Stimulated activated CD4-positive, alpha-beta T cell treated with anti-CD3 and anti-CD28 coated beads, Interleukin-15, amount 100 ng/mL, for 1 hour (primary cell): ENCODE measurements around the gene SEC24C.
"Not testable (repeated sequence)": the region's sequence is repeated elsewhere in the genome, so short reads cannot be mapped to it uniquely, and the experiment has no call there.

ENCODE experiments used
- DNase-seq, 2 donors: peaks; one replicate each; pipeline ENCODE4 v3.0.0-alpha.2; 2020; ENCODE audit warnings: low read depth in 1 of 2, low spot score in 1 of 2

The SEC24C gene

DNA sequence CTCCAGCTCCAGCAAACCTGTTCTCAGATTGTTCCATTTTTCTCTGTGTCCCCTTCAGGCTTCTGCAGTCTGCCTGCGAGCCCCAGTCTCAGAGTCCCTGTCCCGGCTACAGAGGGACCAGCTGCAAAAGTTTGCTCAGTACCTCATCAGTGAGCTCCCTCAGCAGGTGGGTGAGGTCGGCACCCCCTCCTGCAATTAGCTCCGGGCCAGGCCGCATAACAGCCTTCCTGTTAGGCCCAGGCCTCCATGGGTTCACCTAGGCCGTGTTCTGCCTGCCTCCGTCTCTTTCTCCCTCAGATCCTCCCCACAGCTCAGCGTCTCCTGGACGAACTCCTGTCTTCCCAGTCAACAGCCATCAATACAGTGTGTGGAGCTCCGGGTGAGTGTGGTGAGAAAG lies 45.5 kb downstream of the SEC24C start:
- DNase-seq: no peak

DNA sequence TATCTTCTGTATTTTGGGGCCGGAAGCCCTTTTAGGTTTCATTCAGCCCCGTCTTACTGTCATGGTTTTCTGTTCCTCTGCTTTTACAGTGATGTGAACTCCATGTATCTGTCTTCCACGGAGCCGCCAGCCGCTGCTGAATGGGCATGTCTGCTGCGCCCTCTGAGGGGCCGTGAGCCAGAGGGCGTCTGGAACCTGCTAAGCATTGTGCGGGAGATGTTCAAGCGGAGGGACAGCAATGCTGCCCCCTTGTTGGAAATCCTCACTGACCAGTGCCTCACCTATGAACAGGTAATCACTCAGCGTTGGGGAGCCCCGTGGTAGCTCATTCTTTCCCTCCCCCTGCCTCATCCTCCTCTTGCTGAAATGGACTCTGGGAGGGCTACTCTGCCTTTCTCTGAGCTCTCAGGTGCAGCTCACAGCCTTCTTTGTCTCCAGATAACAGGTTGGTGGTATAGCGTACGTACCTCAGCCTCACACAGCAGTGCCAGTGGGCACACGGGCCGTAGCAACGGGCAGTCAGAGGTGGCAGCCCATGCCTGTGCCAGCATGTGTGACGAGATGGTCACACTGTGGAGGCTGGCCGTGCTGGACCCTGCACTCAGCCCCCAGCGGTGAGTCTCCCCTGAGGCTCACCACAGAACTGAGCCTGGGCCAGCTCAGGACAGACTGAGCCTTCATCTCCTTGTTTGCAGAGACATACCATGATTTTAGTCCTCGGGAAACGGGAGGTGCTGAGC lies 46.9 kb downstream of the SEC24C start:
- DNase-seq: no peak

DNA sequence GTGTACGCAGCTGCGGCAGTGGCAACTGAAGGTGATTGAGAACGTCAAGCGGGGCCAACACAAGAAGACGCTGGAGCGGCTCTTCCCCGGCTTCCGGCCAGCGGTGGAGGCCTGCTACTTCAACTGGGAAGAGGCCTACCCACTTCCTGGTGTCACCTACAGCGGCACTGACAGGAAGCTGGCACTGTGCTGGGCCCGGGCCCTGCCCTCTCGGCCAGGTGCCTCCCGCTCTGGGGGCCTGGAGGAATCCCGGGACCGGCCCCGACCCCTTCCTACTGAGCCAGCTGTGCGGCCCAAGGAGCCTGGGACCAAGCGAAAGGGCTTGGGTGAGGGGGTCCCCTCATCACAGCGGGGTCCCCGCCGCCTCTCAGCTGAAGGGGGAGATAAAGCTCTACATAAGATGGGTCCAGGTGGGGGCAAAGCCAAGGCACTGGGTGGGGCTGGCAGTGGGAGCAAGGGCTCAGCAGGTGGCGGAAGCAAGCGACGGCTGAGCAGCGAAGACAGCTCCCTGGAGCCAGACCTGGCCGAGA lies 47.8 kb downstream of the SEC24C start:
- no peak for DNase-seq

DNA sequence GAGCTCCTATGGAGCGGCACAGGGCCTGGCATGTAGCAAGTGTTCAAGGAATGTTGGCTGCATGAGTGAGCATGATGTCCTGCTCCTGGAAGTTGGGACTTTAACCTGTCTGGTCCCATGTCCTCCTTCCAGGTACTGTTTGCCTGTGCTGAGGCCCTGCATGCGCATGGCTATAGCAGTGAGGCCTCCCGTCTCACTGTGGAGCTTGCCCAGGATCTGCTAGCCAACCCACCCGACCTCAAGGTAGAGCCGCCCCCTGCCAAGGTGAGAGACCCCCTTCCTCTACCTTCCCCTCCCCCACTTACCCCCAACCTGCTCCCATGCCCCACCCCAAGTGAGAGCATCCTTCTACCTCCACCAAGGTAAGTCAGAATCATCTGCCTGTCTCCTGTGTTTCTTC lies 49.3 kb downstream of the SEC24C start:
- no peak for DNase-seq

DNA sequence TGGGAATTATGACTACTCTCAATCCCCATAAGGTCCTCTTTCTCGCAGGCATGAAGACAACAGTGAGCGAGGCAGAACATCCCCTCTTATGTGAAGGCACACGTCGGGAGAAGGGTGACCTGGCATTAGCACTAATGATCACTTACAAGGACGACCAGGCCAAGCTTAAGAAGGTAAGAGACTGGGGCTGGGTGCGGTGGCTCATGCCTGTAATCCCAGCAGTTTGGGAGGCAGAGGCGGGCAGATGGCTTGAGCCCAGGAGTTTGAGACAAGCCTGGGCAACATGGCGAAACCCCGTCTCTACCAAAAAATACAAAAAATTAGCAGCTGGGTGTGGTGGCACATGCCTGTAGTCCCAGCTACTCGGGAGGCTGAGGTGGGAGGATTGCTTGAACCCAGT lies 51.3 kb downstream of the SEC24C start:
- DNase-seq: not testable (repeated sequence)

DNA sequence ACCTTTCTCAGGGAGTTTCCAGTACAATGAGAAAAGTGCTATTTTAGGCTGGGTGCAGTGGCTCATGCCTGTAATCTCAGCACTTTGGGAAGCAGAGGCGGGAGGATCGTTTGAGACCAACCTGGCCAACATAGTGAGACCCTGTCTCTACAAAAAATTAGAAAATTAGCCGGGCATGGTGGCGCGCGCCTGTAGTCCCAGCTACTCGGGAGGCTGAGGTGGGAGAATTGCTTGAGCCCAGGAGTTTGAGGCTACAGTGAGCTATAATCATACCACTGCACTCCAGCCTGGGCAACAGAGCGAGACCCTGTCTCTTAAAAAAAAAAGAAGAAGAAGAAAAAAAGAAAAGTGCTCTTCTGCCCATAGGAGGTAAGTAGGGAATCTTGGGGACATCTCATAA lies 51.9 kb downstream of the SEC24C start:
- DNase-seq: not testable (repeated sequence)

DNA sequence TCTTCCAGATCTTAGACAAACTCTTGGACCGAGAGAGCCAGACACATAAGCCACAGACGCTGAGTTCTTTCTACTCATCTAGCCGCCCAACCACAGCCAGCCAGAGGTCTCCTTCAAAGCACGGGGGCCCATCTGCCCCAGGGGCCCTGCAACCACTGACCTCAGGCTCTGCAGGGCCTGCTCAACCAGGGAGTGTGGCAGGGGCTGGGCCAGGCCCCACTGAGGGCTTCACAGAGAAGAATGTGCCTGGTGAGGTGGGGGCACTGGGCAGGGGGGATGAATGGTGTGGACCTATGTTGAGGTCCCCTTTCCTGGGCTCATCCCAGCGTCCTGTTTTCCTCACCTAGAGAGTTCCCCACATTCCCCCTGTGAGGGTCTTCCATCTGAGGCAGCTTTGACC lies 52.6 kb downstream of the SEC24C start:
- no peak for DNase-seq

DNA sequence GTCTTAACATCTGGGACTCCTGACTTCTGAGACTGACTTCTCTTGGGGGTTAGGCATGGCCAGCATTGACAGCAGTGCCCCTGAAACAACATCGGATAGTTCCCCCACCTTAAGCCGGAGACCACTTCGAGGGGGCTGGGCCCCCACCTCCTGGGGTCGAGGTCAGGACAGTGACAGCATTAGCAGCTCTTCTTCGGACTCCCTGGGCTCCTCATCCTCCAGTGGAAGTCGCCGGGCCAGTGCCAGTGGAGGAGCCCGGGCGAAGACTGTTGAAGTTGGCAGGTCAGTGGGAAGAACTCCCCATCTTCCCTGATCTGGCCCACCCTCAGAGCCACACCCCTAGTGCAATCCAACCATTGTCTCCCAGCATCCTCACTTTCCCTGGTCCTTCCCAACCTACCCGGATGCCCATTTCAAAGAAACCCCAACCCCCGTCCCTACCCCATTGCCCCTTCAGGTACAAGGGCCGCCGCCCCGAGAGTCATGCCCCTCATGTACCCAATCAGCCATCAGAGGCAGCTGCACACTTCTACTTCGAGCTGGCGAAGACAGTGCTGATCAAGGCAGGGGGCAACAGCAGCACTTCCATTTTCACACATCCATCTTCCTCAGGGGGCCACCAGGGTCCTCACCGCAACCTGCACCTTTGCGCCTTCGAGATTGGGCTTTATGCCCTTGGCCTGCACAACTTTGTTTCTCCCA lies 53.3 kb downstream of the SEC24C start:
- DNase-seq: no peak

DNA sequence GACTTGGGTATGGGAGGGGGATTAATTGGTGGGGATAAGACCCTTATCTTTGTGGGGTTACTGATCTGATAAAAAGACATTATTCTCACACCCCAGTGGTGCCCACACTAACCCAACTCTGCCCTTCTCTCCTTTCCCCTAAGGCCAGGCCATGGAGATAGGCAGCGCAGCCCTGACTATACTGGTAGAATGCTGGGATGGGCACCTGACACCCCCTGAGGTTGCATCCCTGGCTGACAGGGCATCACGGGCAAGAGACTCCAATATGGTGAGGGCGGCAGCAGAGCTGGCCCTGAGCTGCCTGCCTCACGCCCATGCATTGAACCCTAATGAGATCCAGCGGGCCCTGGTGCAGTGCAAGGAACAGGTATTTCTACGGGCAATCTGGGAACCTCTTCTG lies 53.9 kb downstream of the SEC24C start:
- DNase-seq: no peak

DNA sequence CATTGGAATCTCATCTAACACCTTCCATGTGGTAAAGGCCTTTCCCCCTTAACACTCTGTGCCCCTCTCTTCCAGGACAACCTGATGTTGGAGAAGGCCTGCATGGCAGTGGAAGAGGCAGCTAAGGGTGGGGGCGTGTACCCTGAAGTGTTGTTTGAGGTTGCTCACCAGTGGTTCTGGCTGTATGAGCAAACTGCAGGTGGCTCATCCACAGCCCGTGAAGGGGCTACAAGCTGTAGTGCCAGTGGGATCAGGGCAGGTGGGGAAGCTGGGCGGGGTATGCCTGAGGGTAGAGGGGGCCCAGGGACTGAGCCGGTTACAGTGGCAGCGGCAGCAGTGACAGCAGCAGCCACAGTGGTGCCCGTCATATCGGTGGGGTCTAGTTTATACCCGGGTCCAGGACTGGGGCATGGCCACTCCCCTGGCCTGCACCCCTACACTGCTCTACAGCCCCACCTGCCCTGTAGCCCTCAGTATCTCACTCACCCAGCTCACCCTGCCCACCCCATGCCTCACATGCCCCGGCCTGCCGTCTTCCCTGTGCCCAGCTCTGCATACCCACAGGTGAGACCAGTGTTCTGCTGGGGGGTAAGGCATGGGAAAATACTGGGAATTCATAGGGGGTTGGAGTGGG lies 54.9 kb downstream of the SEC24C start:
- no peak for DNase-seq

DNA sequence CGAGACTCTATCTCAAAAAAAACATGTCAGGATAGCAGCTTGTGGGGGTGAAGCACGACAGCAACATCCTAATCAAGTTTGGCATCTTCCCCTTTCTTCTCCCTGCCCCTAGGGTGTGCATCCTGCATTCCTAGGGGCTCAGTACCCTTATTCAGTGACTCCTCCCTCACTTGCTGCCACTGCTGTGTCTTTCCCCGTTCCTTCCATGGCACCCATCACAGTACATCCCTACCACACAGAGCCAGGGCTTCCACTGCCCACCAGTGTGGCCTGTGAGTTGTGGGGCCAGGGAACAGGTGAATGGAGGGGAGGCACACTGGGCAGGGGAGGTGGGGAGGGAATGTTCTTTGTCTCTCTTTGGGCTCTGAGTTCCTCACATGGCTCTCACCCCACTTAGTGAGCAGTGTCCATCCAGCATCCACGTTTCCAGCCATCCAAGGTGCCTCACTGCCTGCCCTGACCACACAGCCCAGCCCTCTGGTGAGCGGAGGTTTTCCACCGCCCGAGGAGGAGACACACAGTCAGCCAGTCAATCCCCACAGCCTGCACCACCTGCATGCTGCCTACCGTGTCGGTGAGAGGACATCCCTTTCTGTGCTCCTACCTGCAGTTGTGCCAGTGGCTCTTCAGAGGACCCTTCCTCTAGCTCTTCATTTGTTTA lies 55.9 kb downstream of the SEC24C start:
- no peak for DNase-seq

DNA sequence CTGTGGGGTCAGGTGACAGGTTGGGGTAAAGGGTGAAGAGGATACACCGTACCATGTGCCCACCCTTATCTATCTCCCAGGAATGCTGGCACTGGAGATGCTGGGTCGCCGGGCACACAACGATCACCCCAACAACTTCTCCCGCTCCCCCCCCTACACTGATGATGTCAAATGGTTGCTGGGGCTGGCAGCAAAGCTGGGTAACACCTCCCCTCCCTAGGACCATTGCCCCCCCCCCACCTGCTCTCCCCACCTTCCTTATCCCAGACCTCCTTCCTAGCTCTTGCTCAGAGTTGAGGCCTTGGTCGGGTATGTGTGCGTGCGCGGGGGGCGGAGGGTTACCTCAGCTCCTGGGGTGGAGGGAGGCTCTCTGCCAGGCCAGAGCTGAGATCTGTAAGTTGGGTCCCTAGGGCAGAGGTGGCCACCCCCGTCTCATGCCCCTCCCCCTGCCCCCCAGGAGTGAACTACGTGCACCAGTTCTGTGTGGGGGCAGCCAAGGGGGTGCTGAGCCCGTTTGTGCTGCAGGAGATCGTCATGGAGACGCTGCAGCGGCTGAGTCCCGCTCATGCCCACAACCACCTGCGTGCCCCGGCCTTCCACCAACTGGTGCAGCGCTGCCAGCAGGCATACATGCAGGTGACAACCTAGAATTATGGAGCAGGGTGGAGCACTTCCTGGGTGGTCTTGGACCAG lies 56.5 kb downstream of the SEC24C start:
- DNase-seq: no peak

DNA sequence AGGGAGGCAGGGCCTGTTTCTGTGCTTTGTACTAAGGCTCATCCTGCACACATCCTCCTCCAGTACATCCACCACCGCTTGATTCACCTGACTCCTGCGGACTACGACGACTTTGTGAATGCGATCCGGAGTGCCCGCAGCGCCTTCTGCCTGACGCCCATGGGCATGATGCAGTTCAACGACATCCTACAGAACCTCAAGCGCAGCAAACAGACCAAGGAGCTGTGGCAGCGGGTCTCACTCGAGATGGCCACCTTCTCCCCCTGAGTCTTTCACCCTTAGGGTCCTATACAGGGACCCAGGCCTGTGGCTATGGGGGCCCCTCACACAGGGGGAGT lies 57.0 kb downstream of the SEC24C start:
- DNase-seq: no peak

DNA sequence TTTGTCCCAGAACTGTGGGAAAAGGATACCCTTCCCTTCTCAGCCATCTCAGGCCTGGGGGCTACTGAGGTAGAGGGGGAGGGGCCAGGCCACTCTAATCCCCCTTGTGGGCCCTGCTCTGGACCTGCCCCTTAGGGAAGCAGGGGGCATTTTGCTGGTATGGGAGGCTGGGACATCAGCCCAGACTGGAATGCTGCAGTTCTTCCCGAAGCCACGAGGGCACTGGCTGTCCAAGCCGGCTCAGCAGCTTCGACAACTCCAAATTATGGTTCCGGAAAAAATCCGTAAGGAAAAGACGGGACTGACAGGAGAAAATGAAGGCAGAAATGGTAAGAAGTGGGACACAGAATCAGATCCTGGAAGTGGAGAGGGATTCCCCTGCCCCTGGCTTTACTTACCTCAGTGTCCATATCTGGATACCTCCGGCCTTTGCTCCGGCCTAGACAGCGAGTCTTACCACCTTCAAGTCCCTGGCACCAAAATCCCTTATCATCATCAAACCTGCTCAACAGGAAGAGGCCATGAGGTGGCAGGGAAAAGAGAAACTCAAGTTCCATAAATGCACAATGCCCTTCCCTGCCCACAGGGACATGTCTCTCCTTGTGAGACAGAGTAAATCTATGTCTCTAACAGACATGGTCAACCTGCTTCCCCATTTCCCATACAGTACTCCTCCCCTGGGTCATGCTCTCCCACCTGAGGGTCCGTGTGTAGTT lies 58.3 kb downstream of the SEC24C start:
- no peak for DNase-seq

DNA sequence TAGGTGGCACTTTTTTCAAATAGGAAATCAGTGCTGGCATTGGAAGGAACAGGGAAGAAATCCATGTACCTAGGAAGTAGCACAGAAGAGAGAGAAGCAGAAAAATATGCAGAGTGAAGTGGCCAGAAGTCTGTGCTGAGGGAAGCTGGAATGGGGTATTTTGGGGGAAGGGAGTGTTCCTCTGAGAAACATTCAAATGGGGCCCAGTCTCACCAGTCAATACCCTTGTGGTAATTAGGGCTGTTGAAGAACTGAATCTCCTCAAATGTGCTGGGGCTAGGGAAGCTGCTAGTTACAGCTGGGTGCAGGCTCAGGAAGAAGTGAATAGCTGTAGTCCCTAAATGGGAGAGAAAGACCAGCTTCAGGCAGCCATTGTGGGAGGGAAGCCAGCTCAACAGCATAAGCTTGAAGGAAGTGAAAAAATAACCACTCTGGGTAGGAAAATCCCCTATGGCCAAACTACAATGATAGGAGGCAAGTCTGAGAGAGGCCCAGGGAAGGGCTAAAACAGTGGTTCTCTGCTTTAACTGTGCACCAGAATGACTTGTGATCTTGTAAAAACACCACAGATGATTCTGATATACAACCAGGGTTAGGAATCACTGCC lies 59.6 kb downstream of the SEC24C start:
- no peak for DNase-seq

DNA sequence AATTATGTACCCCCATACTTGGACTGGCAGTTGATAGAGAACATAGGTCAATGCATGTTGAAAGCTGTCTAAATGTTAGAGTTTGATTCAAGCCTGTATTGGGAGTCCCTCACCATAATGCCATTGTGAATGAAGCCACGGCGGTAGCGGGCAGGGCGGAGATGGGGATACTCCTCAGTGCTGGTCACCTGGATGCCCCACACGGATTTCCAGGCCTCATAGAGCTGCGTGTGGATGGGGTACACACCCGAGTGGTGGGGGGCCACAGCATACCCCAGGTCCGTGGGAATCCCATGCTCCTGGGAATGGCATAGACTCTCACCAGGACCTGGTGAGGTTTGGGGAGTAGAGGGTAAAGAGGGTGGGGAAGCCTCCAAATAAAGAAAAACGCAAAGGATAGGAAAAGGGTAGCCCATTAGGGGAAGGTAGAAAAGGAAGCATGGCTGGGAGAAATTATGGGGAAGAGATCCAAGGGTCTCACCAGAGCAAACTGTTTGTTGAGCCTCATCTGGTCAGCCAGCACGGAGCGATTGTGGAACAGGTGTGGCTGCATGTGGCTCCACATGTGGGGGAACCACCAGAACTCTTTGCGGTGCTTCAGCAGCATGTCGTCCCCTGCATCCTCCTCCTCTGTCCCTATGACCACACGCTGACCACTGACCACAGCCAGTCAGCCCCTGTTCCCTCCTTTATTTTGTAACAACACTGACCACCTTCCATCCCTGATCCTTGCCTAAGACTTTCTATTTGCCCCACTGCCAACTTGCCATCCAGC lies 62.2 kb downstream of the SEC24C start:
- DNase-seq: no peak

DNA sequence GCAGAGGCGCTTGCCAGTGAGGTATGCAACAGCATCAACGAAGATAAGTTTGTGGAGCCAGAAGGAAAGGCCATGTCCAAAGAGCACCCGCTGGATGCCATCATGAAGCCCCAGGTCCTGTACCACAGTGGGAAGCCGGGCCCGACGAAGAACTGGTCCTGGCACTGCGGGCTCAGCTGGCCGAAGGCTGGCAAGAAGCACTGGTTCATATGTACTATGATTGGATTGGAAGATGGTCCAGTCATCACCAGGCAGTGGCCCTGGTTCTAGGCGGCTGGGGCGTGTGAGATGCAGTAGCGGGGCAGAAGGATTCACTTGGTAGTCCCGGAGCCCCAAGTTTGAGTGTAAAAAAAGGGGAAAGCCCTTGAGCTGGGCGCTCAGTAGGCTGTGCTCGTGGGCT lies 63.3 kb downstream of the SEC24C start:
- no peak for DNase-seq

DNA sequence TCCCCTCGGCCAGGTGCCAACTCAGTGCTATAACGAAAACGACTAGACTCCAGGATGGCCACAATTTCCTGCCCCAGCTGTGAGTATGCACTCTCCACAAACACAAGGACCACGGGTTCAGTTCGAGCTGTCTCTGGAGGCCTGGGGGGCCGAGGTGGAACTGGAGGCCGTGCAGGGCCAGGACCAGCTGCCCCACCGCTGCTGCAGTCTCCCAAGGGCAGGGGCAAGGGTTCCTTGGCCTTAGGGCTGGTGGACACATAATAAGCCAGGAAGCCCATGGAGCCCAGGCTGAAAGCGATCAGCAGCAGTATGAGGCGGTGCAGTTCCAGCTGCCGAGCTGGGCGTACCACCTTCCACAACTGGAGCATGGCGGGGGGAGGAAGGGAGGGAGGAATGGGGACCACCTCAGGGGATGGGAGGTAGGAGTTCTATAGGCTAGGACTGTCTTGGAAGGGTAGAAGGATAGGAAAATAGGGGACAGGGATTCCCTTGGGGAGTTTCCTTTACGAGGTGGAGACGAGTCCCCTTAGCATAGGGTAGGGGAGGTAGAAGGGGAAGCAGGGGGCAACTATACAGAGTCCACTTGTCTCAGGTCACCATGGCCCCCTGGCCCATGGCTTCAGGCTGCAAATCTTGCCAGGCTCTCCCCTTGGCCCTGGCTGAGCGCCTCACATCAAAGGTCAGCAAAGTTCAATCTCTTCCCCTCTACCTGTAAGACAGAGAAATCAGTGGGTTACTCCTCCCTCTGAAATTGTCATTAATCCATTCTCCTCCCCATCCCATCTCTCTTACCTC lies 64.0 kb downstream of the SEC24C start:
- no peak for DNase-seq
